Fibroblast of pulmonary artery (primary cell): Measurements from ENCODE around the gene ABO.
A peak's percentile ranks its signal among the peaks of the same experiment; 100 is the strongest.
"Not testable (repeated sequence)": the region's sequence is repeated elsewhere in the genome, so short reads cannot be mapped to it uniquely, and the experiment has no call there.

ENCODE experiments used
- DNase-seq: peaks from one replicate; pipeline ENCODE4 v3.0.0-alpha.2; 2010; ENCODE audit warnings: low read depth
- H3K4me3 ChIP-seq: replicated peaks from 2 replicates; pipeline ENCODE4 v1.5.1; 2011; ENCODE audit warnings: low read depth, mild to moderate bottlenecking, control low read depth, low read length, moderate library complexity
- TF ChIP-seq, protein P1 (sequence below): IDR thresholded peaks from 2 replicates; pipeline ENCODE4 v1.5.1; 2011; ENCODE audit warnings: mild to moderate bottlenecking, control low read depth, low read length, inconsistent platforms; ENCODE audit errors: missing control alignments

ABO gene

DNA sequence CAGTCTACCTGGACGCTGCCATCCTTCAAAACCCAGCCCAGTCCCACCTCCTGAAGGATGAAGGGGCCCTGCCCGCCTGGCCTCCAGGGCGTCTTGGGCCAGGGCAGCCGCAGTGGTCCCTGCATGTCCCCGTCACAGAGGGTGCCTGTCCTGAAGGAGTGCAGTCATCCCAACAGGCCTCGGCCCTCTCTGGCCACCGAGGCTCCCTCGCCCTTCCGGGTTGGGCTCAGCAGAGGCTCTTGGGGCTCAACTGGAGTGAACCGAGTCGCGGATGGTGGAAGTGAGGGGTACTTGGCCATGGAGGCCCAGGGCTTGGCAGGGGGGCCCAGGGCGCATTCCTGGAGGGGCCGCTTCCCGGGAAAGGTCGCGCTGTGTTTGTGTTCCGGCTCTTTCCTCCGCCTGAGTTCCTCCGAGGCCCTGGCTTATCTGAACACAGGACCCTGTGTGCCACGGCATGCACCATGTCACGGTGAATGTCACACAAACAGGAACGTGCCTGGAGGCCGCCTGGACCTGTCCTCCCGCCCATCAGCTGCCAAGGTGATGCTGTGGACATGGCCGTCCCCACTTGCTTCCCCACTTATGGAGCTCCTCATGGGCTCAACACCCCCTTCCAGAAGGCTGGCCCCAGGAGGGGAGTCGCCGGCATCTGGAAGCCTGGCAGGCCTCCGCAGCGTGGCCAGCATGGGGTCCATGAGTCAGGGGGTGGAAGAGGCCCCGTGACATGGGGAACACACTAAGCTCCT is 40.3 kb downstream of the ABO start:
- TF ChIP-seq, protein P1, sequence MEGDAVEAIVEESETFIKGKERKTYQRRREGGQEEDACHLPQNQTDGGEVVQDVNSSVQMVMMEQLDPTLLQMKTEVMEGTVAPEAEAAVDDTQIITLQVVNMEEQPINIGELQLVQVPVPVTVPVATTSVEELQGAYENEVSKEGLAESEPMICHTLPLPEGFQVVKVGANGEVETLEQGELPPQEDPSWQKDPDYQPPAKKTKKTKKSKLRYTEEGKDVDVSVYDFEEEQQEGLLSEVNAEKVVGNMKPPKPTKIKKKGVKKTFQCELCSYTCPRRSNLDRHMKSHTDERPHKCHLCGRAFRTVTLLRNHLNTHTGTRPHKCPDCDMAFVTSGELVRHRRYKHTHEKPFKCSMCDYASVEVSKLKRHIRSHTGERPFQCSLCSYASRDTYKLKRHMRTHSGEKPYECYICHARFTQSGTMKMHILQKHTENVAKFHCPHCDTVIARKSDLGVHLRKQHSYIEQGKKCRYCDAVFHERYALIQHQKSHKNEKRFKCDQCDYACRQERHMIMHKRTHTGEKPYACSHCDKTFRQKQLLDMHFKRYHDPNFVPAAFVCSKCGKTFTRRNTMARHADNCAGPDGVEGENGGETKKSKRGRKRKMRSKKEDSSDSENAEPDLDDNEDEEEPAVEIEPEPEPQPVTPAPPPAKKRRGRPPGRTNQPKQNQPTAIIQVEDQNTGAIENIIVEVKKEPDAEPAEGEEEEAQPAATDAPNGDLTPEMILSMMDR: no peak
- DNase-seq: no peak
- H3K4me3 ChIP-seq: no peak overlapping the region

DNA sequence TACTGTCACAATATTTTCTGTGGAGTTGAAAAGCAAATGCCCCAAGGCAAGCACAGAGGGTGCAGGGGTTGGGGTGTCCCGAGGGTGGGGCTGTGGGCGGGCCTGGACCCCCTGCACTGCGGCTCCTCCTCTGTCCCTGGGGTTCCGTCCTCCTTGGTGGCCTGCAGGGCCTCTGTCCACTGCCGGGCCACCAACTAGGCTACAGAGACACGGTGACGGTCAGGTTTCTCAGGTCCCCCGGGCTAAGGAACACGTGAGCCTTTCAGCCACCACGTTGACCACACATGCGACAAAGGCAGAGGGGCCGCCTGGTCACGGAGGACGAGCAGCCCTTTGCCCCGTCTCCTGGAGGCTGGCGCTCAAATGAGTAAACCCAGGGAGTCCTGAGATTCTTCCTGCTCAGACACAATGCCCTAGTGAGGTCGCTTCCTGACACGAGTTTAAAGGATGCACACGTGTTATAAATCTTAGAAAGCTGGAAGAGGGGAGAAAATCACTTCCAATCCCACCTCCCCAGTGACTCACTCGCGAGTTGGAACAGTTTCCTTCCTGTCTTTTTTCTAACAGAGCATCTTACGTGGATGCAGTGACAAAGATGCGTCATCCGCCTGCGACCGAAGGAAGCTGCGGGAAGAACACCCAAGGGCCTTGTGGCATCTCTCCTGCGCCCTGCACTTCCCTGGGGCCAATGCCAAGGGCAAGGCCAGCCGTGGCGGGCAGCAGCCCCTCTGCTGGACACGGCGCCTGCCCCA is 41.1 kb downstream of the ABO start:
- TF ChIP-seq, protein P1: no peak
- no peak overlapping the region for H3K4me3 ChIP-seq
- peak; percentile 30 for DNase-seq

DNA sequence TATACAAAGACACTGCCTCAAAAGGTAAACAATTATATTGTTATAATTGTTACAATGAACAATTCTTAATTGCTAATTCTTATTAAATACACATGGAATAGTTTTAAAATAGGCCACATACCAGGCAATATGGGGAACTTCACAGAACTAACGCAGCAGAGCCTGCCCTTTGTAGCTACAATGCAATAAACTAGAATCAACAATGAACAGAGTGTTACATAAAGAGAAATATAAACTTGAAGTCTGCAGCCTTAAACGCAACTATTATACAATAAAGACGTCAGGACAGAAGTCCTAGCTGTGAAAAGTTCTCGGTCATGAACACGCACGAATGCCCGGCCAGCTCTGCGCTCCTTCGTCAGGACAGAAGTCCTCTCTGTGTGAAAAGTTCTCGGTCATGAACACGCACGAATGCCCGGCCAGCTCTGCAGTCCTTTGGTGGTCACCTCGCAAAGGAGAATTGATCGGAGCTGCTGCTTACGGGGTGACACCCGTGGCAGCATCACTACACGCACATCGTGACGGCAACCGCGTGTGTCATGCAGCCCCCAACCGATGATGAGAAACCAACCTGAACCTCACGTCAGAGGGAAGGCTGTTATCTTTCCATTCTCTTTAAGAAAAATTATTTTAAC is 43.0 kb downstream of the ABO start:
- DNase-seq, H3K4me3 ChIP-seq: not testable (repeated sequence)

DNA sequence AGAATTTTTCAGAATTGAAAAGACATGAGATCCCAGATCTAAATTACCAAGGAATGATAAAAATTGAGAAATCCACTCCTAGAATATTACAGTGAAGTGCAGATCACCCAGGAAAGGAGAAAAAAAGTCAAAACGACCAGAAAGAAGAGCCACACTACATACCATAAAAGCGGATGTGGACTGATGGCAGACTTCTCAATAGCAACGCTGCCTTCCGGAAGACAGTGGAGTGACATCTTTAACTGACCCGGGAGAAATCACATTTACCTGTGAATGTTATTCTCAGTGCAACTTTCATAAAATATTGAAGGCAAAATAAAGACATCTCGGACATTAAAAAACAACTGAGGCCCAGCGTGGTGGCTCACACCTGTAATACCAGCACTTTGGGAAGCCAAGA is 44.5 kb downstream of the ABO start:
- not testable (repeated sequence) for DNase-seq, H3K4me3 ChIP-seq

DNA sequence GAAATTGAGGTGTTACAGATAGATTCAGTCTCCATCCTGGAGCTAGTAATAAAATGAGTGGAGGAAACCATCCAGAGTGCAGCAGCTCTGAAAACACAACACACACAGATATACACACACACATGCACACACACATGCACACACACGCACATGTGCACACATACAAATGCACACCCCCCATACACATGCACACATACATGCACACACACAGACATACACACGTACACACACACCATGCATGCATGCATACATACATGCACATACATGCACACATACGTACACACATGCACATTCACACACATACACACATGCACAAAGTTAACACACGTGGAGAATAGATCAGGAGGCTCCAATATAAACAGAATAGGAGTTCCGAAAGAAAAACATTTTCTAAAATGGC is 44.9 kb downstream of the ABO start:
- TF ChIP-seq, protein P1: no peak

DNA sequence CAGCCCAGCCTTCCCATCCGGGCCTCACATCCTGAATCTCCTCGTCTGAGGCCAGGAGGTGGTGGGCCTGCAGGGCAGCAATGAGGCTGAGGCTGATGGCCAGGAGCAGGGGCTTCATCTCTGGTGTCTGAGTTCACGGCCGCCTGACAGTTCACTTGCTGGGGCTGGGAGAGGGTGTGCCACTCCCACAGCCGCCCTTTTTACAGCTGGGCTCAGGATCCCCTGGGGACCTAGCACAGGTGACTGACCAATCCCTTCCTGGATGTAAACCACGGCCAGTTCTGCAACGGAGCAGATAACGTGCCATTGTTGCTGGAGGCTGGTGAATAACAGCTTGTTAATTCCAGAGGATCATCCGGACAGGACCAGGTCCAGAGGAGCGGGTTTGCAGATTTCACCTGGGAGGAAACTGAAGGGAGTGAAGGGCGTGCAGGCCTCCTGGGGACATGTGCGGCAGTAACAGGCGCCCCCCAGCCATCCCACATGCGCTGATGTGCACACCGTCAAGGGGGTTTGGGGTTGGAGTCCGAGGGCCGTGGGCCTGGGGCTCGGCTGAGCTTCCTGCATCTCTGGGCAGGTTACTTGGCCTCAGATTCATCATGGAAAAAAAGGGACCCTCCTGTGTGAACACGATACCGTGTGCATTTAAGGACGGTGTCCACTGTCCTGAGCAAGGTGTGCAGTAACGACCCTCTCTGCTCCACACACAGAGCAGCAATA is 46.4 kb downstream of the ABO start:
- not testable (repeated sequence) for DNase-seq, H3K4me3 ChIP-seq

More for the DNA sequence above, 44.9 kb downstream of the ABO start:
- DNase-seq: no peak
- no peak overlapping the region for H3K4me3 ChIP-seq

DNA sequence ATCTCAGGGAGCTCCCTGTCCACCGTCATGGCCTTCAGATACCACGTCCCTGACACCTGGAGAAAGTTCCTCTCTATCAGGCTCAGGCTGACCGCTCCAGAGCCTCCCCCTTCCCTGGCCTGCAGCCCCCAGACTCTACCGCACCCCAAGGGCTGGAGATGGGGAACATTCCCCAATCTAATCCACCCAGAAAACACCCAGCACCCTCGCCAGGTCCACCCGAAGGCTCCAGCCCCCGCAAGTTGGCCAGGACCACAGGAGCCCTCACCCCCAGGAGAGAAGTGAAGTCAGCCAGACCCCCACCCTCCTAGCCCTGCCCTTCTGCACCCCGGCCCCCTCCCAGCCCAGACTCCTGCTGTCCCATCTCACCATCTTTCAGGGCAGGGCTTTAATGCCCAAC is 47.0 kb downstream of the ABO start:
- not testable (repeated sequence) for DNase-seq, H3K4me3 ChIP-seq

DNA sequence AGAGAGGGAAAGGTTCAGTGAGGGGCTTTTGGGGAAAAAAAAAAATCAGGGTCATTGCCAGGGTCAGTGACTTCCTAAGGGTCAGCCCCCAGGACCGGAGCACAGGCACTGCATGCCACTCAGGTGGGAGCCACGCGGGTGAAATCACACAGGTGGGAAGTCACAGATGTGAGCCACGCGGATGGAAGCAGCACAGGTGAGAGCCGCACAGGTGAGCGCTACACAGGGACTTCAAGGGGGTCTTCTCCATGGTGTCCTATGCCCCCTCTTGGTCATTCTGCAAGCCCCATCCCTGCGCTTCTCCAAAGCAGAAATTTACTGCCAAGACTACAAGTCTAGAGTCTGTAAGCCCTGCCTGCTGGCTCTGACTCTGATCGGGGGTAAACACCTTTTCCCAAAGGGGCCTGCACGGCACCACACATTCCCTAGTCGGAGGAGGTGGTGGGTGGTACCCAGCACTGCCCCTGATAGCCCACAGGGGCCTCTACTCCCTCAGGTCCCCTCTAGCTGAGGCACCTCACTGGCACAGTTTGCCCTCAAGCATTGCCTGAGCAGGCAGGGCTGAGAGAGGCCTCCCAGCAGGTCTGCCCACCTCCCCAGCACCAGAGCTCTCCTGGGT is 47.6 kb downstream of the ABO start:
- TF ChIP-seq, protein P1: no peak

More for the DNA sequence above, 47.6 kb downstream of the ABO start:
- no peak for DNase-seq
- no peak overlapping the region for H3K4me3 ChIP-seq
